AG04449 (cell line): ENCODE data around the gene ZIC1.
A peak's percentile ranks its signal among the peaks of the same experiment; 100 is the strongest.

Experiments
- CTCF ChIA-PET: fragments of 350-600 bp; formaldehyde crosslinking; extraction: SDS; loops from one replicate; lab custom pipeline; 2021; ENCODE audit warnings: antibody characterized with exemption; lab: Yijun Ruan, JAX
- POLR2A ChIA-PET: fragments of 400-600, 350-600 bp; formaldehyde crosslinking; extraction: SDS; loops from one replicate; lab custom pipeline; 2020; ENCODE audit warnings: antibody characterized with exemption, inconsistent platforms; lab: Yijun Ruan, JAX
- DNase-seq: peaks from one replicate; pipeline ENCODE4 v3.0.0-alpha.2; 2010; ENCODE audit warnings: low read depth, low spot score
- H3K4me3 ChIP-seq: 2 replicates; pipeline ENCODE4 v1.5.1; 2011; ENCODE audit warnings: low read depth, mild to moderate bottlenecking, control low read depth, low read length
- CTCF ChIP-seq: IDR thresholded peaks from one replicate; pipeline ENCODE4 v1.5.1; 2011; ENCODE audit warnings: mild to moderate bottlenecking, moderate library complexity, low read length, control low read depth, inconsistent platforms; ENCODE audit not compliant: insufficient read depth; ENCODE audit errors: missing control alignments

Gene ZIC1

GRCh38 chr3:147411815-147412241 is 2.7 kb downstream of the ZIC1 start:
- H3K4me3 ChIP-seq = peak overlapping the region; percentile 63
- no peak for TF ChIP-seq CTCF
- DNase-seq = no peak
- CTCF ChIA-PET = interaction anchor here (0.9 to 1.2 kb wide), 2 partner anchors 17 to 664 kb away, joined by 3 read pairs; no protein-coding TSS in a partner anchor
- POLR2A ChIA-PET = interaction anchor here (1.2 kb wide), 1 partner anchor 19 kb away, joined by 9 read pairs; no protein-coding TSS in a partner anchor

DNA sequence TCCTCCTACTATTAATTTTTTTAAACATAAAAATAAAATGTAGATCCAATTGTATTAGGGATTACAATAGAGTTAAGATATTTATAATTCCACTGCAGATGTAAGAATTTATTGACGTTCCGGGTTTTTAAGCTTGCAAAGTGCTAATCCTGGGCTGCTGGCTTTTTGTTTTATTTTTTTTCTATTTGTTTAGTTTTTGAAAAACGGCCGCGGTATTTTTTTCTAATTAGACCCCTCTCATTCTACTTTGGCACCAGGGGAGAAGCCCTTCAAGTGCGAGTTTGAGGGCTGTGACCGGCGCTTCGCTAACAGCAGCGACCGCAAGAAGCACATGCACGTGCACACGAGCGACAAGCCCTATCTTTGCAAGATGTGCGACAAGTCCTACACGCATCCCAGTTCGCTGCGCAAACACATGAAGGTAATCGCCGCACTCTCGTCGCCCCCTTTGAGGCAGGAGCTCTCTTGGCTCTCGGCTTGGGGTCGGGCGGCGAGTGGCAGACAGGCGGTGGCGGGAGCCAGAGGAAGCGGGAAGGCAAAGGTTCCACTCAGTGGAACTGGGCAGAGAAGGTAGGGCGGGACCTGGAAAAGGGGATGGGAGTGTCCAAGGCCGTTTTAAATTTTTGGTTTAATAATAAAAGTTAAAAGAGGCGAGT is 3.2 kb downstream of the ZIC1 start:
- ChIA-PET CTCF (interaction anchor here (1.2 kb wide), 1 partner anchor 663 kb away, joined by 3 read pairs; no protein-coding TSS in a partner anchor), POLR2A (no interaction called here)
- TF ChIP-seq CTCF = no peak
- no peak for DNase-seq
- H3K4me3 ChIP-seq = peak overlapping the region; percentile 63

- ChIA-PET CTCF (interaction anchor here (1.2 kb wide), 1 partner anchor 663 kb away, joined by 3 read pairs; no protein-coding TSS in a partner anchor), POLR2A (no interaction called here)
- H3K4me3 ChIP-seq = no peak overlapping the region
- no peak for TF ChIP-seq CTCF
- DNase-seq = no peak
Measured at GRCh38 chr3:147412917-147413685, 3.9 kb downstream of the ZIC1 start.

GRCh38 chr3:147413686-147414389 is 4.7 kb downstream of the ZIC1 start:
- CTCF ChIA-PET = interaction anchor here (0.8 kb wide), 1 partner anchor 663 kb away, joined by 4 read pairs; no protein-coding TSS in a partner anchor
- DNase-seq = no peak
- H3K4me3 ChIP-seq = no peak overlapping the region
- no peak for TF ChIP-seq CTCF
- POLR2A ChIA-PET = no interaction called here

DNA sequence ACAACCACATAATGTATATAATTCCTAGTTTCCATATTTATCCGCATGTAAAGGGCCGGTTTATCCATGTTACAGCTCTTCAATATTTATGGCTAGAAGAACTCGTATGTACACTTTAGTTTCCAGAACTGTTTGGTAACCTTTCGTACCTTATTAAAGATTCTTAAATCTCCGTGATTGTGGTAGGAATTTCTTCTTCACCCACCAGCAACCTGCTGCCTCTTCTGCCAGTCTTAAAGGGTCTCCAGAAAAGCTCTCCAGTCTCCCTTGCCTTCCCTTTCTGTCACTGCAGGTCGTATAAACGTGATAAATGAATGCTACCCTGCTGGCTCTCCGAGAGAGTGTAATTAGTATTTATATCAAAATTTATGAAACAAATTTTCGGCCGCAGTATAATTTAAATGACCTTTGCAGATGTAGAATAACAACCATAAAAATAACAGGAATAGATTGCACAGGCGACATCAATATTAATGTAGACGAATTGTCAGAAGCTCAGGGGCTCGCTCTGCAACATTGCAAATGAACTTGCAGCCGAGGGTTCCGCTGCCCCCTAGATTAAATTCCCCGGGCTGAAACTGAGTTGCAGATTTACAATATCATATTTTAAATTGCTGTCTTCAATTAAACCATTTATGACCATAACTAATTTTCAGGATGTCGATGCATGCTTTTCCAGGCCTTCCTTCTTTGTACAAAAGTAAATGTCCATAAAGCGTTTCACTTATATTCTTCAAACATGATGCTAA is 5.4 kb downstream of the ZIC1 start:
- H3K4me3 ChIP-seq = no peak overlapping the region
- ChIA-PET CTCF (interaction anchor here (0.8 kb wide), 1 partner anchor 662 kb away, joined by 4 read pairs; no protein-coding TSS in a partner anchor), POLR2A (no interaction called here)
- TF ChIP-seq CTCF = no peak
- no peak for DNase-seq
